LNCAP (cell line): Measurements from ENCODE around the gene UFSP1.

ENCODE experiments used
- TF ChIP-seq, protein P1 (sequence below): fragments of 450-650 bp; IDR thresholded peaks from 2 replicates; pipeline ENCODE4 v1.5.1; 2017; ENCODE audit warnings: mild to moderate bottlenecking

UFSP1 gene

DNA sequence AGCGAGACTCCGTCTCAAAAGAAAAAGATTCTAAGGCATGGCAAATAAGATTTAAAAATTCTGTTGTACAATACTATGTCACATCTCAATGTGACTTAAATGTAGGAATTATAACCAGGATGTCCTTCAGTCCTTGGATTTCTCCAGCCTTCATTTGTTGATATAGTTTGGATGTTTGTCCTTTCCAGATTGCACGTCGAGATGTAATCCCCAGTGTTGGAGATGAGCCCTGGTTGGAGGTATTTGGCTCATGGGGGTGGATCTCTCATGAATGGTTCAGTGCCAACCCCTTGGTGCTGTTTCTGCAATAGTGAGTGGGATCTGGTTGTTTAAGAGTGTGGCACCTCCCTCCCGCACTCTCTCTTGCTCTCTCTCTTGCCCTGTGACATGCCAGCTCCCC, 19.0 kb upstream of the UFSP1 start:
- TF ChIP-seq, protein P1, sequence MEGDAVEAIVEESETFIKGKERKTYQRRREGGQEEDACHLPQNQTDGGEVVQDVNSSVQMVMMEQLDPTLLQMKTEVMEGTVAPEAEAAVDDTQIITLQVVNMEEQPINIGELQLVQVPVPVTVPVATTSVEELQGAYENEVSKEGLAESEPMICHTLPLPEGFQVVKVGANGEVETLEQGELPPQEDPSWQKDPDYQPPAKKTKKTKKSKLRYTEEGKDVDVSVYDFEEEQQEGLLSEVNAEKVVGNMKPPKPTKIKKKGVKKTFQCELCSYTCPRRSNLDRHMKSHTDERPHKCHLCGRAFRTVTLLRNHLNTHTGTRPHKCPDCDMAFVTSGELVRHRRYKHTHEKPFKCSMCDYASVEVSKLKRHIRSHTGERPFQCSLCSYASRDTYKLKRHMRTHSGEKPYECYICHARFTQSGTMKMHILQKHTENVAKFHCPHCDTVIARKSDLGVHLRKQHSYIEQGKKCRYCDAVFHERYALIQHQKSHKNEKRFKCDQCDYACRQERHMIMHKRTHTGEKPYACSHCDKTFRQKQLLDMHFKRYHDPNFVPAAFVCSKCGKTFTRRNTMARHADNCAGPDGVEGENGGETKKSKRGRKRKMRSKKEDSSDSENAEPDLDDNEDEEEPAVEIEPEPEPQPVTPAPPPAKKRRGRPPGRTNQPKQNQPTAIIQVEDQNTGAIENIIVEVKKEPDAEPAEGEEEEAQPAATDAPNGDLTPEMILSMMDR: no peak

DNA sequence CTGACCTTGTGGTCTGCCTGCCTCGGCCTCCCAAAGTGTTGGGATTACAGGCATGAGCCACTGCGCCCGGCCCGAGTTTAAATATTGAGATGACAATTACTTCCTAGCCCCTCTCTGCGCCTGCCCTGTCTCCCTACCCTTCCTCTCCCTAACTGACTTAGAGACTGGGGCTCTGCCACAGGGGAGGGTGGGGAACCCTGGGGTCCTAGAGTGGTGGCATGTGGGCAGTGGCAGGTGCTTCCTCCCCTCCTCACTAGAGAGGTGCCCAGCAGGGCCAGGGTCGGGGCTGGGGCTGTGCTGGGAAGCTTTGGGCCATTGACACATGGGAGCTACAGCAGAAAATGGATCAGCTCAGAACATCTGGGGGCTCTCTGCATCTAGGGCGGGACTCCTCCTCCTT, 13.1 kb upstream of the UFSP1 start:
- TF ChIP-seq, protein P1: no peak

DNA sequence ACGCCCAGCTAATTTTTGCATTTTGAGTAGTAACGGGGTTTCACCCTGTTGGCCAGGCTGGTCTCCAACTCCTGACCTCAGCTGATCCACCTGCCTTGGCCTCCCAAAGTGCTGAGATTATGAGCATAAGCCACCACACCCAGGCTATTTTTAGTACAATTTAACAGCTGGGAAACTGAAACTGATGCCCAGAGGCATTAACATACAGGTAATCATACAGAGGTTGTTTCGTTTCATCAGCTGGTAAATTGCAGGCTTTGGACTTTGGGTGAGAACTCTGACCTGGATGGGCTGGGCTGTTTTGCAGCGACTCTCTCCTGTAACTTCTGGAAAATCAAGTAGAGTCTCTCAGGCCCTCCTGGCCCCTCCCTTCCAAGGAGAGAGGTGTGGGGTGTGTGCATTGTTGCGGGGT, 12.4 kb upstream of the UFSP1 start:
- TF ChIP-seq, protein P1: no peak

DNA sequence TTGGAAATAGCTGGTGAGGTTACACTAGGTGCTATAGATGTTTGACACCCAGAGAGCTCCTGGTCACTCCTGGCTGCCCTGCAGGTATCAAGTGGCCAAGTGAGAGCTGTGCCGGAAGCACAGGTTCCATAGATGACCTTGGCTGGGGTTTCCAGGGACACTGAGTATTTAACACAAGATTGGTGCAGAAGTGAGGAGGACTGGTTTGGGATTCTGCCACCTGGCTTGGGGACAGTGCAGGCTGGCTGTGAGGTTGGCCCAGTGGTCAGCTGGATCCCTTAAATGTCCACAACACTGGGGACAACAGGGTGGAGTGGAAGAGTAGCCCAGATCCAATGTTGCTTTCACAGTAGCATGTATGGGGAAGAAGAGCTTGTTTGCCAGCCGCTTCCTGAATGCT, 11.5 kb upstream of the UFSP1 start:
- TF ChIP-seq, protein P1: no peak

DNA sequence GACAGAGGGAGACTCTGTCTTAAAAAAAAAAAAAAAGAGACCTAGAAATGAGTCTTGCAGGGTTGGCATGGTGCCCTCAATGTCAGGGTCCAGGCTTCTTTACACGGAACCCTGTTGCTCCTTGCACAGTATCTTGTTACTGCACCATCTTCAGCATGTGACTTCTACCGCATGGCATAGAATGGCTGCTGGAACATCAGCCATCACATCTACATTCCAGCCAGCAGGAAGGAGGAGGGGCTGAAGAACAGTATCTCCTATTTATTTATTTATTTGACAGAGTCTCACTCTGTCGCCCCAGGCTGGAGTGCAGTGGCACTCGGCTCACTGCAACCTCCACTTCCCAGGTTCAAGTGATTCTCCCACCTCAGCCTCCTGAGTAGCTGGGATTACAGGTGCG, 9.9 kb upstream of the UFSP1 start:
- TF ChIP-seq, protein P1: no peak

DNA sequence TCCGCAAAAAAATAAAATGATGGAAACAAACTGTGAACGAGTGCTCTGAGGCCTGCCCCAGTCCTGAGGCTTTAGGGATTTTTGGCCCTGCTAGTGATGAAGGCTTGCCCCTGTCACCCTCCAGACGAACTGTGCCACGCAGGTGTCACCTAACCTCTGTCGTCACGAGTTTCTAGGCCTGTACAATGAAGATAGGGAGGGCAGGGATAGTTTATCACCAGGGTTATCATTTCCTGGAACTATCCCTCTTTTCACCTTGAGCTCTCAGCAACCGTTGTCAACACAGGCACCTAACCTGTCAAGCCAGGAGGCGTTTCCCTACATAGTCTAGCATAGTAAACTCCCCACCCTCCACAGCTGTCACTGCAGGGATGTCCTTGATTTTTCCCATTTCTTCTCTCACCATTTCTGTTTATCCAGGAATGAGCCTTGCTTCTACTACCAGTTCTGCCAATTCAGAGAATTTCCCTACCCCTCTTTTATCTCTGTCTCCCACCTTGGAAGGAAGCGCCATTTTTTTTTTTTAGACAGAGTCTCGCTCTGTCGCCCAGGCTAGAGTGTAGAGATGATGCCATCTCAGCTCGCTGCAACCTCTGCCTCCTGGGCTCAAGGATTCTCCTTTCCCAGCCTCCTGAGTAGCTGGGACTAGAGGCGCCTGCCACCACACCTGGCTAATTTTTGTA, 8.4 kb upstream of the UFSP1 start:
- TF ChIP-seq, protein P1: no peak

DNA sequence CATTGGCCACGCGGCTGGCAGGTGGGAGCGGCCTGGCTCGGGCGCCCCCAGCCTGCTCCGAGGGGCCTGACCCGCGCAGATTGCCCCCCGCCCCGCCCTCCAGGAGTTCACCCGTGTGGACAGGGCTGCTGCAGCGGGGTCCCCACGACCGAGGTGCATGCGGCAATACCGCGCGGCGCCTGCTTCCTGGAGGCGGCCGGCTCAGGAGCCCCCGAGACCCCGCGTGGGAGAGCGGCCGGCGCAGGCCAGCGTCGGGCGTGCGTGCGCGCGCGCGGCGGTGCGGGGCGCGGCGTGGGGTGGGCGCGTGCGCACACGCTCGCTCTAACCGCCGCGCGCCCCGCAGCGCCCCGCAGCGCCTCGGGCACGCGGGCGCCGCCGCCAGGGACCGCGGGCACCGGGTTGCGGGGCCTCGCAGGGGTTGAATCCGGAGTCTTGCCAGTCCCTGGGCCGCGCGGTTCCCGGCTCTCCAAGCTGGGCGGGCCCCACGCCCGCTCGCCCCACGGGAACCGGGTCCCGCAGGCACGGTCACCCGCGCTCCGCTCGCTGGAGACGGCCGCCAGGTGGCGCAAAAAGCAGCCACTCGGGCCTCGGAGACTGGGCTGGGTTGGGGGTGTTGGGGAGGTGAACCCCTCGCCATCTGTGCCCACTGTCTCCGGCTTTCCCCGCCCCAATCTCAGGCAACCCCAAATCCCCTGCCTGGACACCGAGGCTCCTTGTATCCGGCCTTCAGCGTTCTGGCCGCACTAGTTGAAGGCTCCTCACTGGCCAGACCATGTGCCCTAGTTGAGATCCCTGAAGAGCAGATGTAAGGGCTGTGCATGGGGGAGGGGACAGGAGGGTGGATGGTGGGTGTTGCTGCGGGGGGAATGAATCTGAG, 7.5 kb upstream of the UFSP1 start:
- TF ChIP-seq, protein P1: peak; percentile 89
